Brain microvascular endothelial cell (primary cell): ENCODE data around the gene SNAPC5.
"Not testable (repeated sequence)": the region's sequence is repeated elsewhere in the genome, so short reads cannot be mapped to it uniquely, and the experiment has no call there.

Experiments used
- DNase-seq: peaks from one replicate; pipeline ENCODE4 v3.0.0-alpha.2; 2020
- H3K27ac ChIP-seq: fragments of 250-450 bp; sonication (Bioruptor Pico); 2 replicates; pipeline ENCODE4 v1.5.1; 2020; ENCODE audit warnings: mild to moderate bottlenecking, moderate library complexity
- H3K27me3 ChIP-seq: fragments of 250-450 bp; sonication (Bioruptor Pico); replicated peaks from 2 replicates; pipeline ENCODE4 v1.5.1; 2020; ENCODE audit warnings: mild to moderate bottlenecking
- H3K36me3 ChIP-seq: fragments of 250-450 bp; sonication (Bioruptor Pico); replicated peaks from 2 replicates; pipeline ENCODE4 v1.5.1; 2020; ENCODE audit warnings: mild to moderate bottlenecking
- H3K4me3 ChIP-seq: 2 replicates; pipeline ENCODE4 v1.5.1; 2011; ENCODE audit warnings: low read depth, mild to moderate bottlenecking, control low read depth, low read length, moderate library complexity
- CTCF ChIP-seq: IDR thresholded peaks from 2 replicates; pipeline ENCODE4 v1.5.1; 2011; ENCODE audit warnings: low read depth, mild to moderate bottlenecking, moderate library complexity, low read length, control low read depth, inconsistent platforms; ENCODE audit errors: missing control alignments
- in situ Hi-C: cut with HindIII; loops from 2 replicates; pipeline ENCODE4 v1.10.0; 2017; ENCODE audit warnings: low sequenced_read_pairs, low pct_ligation_motif_present

The SNAPC5 gene

GRCh38 chr15:66477011-66477410, 20.6 kb downstream of the SNAPC5 start:
- no peak for TF ChIP-seq CTCF

GRCh38 chr15:66476535-66476934, 21.0 kb downstream of the SNAPC5 start:
- H3K36me3 ChIP-seq = peaks cover 2% of the 10 kb centered on the region
- no peak for TF ChIP-seq CTCF
- no peak overlapping the region for H3K4me3 ChIP-seq
- in situ Hi-C loops = no loop called here
- no peak overlapping the region for H3K27ac ChIP-seq
- H3K27me3 ChIP-seq = no peaks in the 10 kb centered on the region
- DNase-seq = no peak

More at GRCh38 chr15:66477011-66477410, 20.6 kb downstream of the SNAPC5 start:
- Histone ChIP-seq H3K36me3 (peaks cover 7% of the 10 kb centered on the region), H3K27me3 (no peaks in the 10 kb centered on the region), H3K4me3 (no peak overlapping the region), H3K27ac (no peak overlapping the region)
- no peak for DNase-seq
- in situ Hi-C loops = no loop called here

- Histone ChIP-seq H3K4me3 (no peak overlapping the region), H3K27ac (no peak overlapping the region), H3K27me3 (no peaks in the 10 kb centered on the region), H3K36me3 (no peaks in the 10 kb centered on the region)
- TF ChIP-seq CTCF = no peak
- in situ Hi-C loops = no loop called here
- no peak for DNase-seq
Measured at GRCh38 chr15:66474963-66475362, 22.6 kb downstream of the SNAPC5 start.

GRCh38 chr15:66474135-66474534, 23.4 kb downstream of the SNAPC5 start:
- Histone ChIP-seq H3K27ac (no peak overlapping the region), H3K36me3 (no peaks in the 10 kb centered on the region), H3K4me3 (no peak overlapping the region), H3K27me3 (no peaks in the 10 kb centered on the region)
- no peak for TF ChIP-seq CTCF
- in situ Hi-C loops = no loop called here
- no peak for DNase-seq

GRCh38 chr15:66472176-66472999, 25.2 kb downstream of the SNAPC5 start:
- no peak overlapping the region for H3K27ac ChIP-seq
- DNase-seq = no peak

GRCh38 chr15:66470825-66471224, 26.7 kb downstream of the SNAPC5 start:
- H3K27me3 ChIP-seq, in situ Hi-C loops, DNase-seq, H3K36me3 ChIP-seq, H3K4me3 ChIP-seq, H3K27ac ChIP-seq: not testable (repeated sequence)

More at GRCh38 chr15:66472176-66472999, 25.2 kb downstream of the SNAPC5 start:
- in situ Hi-C loops = no loop called here
- no peak overlapping the region for H3K4me3 ChIP-seq
- no peaks in the 10 kb centered on the region for H3K27me3 ChIP-seq
- no peaks in the 10 kb centered on the region for H3K36me3 ChIP-seq
- no peak for TF ChIP-seq CTCF

- H3K27ac ChIP-seq, in situ Hi-C loops, DNase-seq, H3K4me3 ChIP-seq, H3K27me3 ChIP-seq, H3K36me3 ChIP-seq: not testable (repeated sequence)
Measured at GRCh38 chr15:66467162-66468040, 30.2 kb downstream of the SNAPC5 start.

GRCh38 chr15:66465294-66465693, 32.3 kb downstream of the SNAPC5 start:
- H3K27ac ChIP-seq, DNase-seq, H3K27me3 ChIP-seq, in situ Hi-C loops, H3K36me3 ChIP-seq, H3K4me3 ChIP-seq: not testable (repeated sequence)
